ENCODE data around the gene MDN1. TPM values are rescaled to one million over a fixed set of nuclear protein-coding genes. Genes with fewer than 3 reads are reported as not detected.

The MDN1 gene
- total and polyA plus RNA-seq, 2 of the 13 experiments (the other 11 are each of a cell fraction or from before 2014, with no cell fraction given): 18.8 to 52.9 TPM

- TF ChIP-seq ZNF280D (CRISPR knock-in tag; IDR thresholded peaks at IDR 0.05): no peak
- no peak for TF ChIP-seq DPF2 (CRISPR knock-in tag; IDR thresholded peaks at IDR 0.05; ENCODE audit: borderline replicate concordance, low read depth)
- no peak for TF ChIP-seq ARNT (IDR thresholded peaks at IDR 0.05)
- no peak for TF ChIP-seq FOXM1 (CRISPR knock-in tag; IDR thresholded peaks at IDR 0.05)
- TF ChIP-seq ZNF34 (CRISPR knock-in tag; IDR thresholded peaks at IDR 0.05; ENCODE audit: borderline replicate concordance): no peak
These were observed 26.0 kb downstream of the MDN1 start (continued) for GRCh38 chr6:89793586-89793985.

- no peak overlapping the region for H3K4me3 ChIP-seq (replicated peaks in 1 of 3; ENCODE audit: insufficient read depth in 1 of 3, low read depth in 2 of 3, low read length in 3 of 3)
- POLR2A ChIA-PET: no interaction called here
- peak; percentile 52 for DNase-seq (ENCODE audit: low spot score)
- H3K4me2 ChIP-seq (ENCODE audit: low read depth, low read length): no peak overlapping the region
- peak; percentile 99 for ATAC-seq
- H3K9me3 ChIP-seq (ENCODE audit: low read length): no peaks in the 10 kb centered on the region
- no peaks in the 10 kb centered on the region for H3K79me2 ChIP-seq (ENCODE audit: insufficient read depth, low read length)
- H3K27me3 ChIP-seq (ENCODE audit: control insufficient read depth in 1 of 2, insufficient read depth in 2 of 2, low read length in 2 of 2): no peaks in the 10 kb centered on the region
- peaks cover 3% of the 10 kb centered on the region; the same call in 1 of the 2 replicates for H3K4me1 ChIP-seq (ENCODE audit: insufficient read depth, low read length)
- intact Hi-C loops (cut with micrococcal nuclease; ENCODE audit: unreplicated experiment): loop anchor here (5.0 kb wide), 1 partner anchor 86 kb away; no protein-coding TSS in a partner anchor
- peaks cover 14 to 60% of the 10 kb centered on the region in 2 experiments; a peak in 4 of 5 replicates for H3K36me3 ChIP-seq (replicated peaks in 1 of 2; ENCODE audit: control insufficient read depth in 1 of 2, insufficient read depth in 2 of 2, low read length in 2 of 2)
- no peak overlapping the region for H3K9ac ChIP-seq (ENCODE audit: insufficient read depth, low read depth, low read length)
- in situ Hi-C loops (cut with HindIII; ENCODE audit: extremely low pct_ligation_motif_present, low pct_unique_long_range_greater_than_20kb): no loop called here
- peak; percentile 77 for FAIRE-seq
- BruUV-seq (replicated peaks): no TSS peak
- CTCF ChIA-PET (ENCODE audit: low intra/inter-chr PET ratio, low total read pairs): no interaction called here
- no peak overlapping the region for H2AFZ ChIP-seq (ENCODE audit: low read length)
- no peak overlapping the region for H3K27ac ChIP-seq (ENCODE audit: extremely low read length, insufficient read depth, low read length)
- no peaks in the 10 kb centered on the region for H4K20me1 ChIP-seq (ENCODE audit: insufficient read depth, low read length)
- WGBS (ENCODE audit: low lambda C conversion rate): 56% methylated on average over 2 of the region's 2 CpGs
- TF ChIP-seq HNRNPUL1 (IDR thresholded peaks at IDR 0.05; ENCODE audit: low read depth, low read length) (no peak), BCL3 (CRISPR knock-in tag; IDR thresholded peaks at IDR 0.05) (no peak), CEBPZ (IDR thresholded peaks at IDR 0.05; ENCODE audit: low read length) (no peak), PITX1 (CRISPR knock-in tag; IDR thresholded peaks at IDR 0.05) (no peak), ZNF713 (CRISPR knock-in tag; IDR thresholded peaks at IDR 0.05) (no peak), MXD1 (CRISPR knock-in tag; IDR thresholded peaks at IDR 0.05) (no peak), ZNF530 (CRISPR knock-in tag; IDR thresholded peaks at IDR 0.05; ENCODE audit: low read depth) (no peak), ZFY (CRISPR knock-in tag; IDR thresholded peaks at IDR 0.05) (no peak), ZNF614 (CRISPR knock-in tag; IDR thresholded peaks at IDR 0.05; ENCODE audit: borderline replicate concordance) (no peak), TMF1 (CRISPR knock-in tag; IDR thresholded peaks at IDR 0.05; ENCODE audit: low read depth) (no peak), NKX3-1 (CRISPR knock-in tag; IDR thresholded peaks at IDR 0.05) (no peak)
These were observed 26.7 kb downstream of the MDN1 start for GRCh38 chr6:89792881-89793280.

All from HepG2 (cell line).